CD4-positive, alpha-beta T cell treated with Interleukin-4 for 4 hours (primary cell): ENCODE data around the gene HCST.

ENCODE experiments used
- DNase-seq: peaks from one replicate; pipeline ENCODE4 v3.0.0-alpha.2; 2020

Gene HCST

DNA sequence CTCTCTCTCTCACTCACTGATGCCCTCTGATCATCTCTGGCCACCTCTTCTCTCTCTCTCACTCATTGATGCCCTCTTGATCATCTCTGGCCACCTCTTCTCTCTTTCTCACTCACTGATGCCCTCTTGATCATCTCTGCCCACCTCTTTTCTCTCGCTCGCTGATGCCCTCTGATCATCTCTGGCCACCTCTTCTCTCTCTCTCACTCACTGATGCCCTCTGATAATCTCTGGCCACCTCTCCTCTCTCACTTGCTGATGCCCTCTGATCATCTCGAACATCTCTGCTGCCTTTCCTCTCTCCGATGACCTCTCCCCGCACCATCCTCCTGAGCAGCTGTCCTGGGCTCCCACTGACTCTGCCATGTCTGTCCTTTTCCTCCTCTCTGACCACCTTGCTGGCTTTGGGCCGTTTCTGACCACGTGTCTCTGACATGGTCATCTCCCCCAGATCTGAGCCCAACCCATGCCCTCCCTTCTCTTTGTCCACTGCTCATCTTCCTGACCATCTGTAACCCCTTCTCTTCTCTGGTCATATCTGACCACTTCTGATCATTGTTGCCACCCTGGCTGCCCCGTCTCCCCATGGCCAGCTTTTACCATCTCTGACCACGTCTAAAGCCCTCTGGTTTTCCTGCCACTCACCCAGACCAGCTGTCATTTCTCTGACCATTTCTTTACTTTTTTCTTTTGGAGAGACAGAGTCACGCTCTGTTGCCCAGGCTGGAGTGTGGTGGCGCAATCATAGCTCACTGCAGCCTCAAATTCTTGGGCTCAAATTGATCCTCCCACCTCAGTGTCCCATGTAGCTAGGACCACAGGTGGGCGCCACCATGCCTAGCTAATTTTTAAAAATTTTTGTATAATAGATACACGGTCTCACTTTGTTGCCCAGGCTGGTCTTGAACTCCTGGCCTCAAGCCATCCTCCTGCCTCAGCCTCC, 36.2 kb downstream of the HCST start:
- DNase-seq, result no peak

DNA sequence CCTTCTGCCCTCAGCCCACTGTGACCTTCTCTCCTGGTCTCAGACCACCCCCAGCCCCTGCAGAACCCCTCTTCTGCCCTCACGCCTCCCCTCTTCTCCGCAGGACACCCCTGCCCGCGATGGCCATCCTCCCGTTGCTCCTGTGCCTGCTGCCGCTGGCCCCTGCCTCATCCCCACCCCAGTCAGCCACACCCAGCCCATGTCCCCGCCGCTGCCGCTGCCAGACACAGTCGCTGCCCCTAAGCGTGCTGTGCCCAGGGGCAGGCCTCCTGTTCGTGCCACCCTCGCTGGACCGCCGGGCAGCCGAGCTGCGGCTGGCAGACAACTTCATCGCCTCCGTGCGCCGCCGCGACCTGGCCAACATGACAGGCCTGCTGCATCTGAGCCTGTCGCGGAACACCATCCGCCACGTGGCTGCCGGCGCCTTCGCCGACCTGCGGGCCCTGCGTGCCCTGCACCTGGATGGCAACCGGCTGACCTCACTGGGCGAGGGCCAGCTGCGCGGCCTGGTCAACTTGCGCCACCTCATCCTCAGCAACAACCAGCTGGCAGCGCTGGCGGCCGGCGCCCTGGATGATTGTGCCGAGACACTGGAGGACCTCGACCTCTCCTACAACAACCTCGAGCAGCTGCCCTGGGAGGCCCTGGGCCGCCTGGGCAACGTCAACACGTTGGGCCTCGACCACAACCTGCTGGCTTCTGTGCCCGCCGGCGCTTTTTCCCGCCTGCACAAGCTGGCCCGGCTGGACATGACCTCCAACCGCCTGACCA, 37.2 kb downstream of the HCST start:
- no peak for DNase-seq

DNA sequence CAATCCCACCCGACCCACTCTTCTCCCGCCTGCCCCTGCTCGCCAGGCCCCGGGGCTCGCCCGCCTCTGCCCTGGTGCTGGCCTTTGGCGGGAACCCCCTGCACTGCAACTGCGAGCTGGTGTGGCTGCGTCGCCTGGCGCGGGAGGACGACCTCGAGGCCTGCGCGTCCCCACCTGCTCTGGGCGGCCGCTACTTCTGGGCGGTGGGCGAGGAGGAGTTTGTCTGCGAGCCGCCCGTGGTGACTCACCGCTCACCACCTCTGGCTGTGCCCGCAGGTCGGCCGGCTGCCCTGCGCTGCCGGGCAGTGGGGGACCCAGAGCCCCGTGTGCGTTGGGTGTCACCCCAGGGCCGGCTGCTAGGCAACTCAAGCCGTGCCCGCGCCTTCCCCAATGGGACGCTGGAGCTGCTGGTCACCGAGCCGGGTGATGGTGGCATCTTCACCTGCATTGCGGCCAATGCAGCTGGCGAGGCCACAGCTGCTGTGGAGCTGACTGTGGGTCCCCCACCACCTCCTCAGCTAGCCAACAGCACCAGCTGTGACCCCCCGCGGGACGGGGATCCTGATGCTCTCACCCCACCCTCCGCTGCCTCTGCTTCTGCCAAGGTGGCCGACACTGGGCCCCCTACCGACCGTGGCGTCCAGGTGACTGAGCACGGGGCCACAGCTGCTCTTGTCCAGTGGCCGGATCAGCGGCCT, 37.9 kb downstream of the HCST start:
- no peak for DNase-seq

DNA sequence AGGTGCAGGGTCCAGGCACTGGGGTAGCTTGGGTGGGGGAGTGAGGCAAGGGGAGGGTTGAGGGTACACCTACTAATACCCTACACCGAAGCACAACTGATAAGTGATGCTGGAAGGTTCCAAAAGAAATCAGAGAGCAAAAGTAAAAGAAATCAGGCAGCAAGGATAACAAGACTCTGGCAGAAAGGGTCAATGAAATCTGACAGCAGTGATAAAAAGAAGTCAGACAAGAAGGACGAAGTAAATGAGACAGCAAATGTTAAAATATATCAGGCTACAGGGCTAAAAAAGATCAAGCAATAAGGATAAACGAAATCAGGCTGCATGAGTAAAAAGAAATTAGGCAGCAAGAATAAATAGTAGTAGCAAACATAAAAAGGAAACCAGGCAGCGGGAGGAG, 38.5 kb downstream of the HCST start:
- DNase-seq, result no peak

DNA sequence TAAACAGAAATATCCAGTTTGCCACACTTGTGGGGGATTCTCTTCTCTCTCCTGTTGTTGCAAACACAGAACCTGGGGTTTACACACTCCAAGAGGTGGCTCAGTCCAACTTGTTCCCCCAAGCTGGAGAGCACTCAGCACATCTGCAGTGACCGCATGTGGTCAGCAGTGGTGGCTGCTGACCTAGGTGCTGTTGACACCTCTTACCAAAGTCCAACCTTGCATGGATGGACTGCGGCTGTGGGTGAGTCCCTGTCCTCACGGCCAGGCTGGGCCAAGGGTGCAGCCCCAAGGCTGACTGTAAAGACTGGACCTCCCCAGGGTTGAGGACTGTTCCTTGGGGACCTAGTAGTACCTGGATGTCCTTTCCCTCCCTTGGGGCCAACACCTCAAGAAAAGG, 39.9 kb downstream of the HCST start:
- DNase-seq, result no peak

DNA sequence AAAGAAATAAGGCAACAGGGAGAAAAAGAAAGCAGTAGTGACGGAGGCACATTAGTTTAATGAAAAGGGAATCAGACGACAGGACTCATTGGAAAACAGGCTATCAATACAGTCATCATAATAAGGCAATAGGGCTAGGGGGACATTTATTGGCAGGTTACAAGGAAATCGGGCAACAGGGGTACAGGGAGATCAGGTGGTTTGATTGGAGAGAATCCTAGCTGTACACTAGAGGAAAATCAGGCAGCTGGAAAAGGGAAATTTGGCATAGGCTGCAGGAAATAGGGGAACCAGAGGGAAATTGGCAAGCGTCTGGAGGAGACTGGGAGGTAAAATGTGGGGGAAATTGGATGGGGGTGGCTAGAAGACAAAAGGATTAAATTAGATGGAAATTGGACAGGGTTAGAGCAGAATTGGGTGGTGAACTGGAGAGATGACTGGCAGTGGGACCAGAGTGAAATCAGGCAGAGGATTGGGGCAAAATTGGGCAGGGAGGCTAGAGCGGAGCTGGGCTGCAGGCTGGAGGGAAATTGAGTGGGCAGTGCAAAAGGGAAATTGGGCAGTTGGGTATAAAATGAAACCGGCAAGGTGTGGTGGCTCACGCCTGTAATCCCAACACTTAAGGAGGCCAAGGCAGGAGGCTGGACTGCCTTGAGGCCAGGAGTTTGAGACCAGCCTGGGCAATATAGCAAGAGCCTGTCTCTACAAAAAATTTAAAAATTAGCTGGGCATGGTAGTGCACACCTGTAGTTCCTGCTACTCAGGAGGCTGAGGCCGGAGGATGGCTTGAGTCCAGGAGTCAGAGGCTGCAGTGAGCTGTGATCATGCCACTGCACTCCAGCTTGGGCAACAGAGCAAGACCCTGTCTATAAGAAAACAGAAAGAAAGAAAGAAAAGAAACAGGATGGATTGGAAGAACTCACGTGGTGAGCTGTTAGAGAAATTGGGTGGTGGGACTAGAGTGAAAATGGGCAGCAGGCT, 41.3 kb downstream of the HCST start:
- no peak for DNase-seq

DNA sequence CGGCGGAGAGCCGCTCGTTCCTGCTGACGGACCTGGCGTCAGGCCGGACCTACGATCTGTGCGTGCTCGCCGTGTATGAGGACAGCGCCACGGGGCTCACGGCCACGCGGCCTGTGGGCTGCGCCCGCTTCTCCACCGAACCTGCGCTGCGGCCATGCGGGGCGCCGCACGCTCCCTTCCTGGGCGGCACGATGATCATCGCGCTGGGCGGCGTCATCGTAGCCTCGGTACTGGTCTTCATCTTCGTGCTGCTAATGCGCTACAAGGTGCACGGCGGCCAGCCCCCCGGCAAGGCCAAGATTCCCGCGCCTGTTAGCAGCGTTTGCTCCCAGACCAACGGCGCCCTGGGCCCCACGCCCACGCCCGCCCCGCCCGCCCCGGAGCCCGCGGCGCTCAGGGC, 42.2 kb downstream of the HCST start:
- DNase-seq, result no peak

DNA sequence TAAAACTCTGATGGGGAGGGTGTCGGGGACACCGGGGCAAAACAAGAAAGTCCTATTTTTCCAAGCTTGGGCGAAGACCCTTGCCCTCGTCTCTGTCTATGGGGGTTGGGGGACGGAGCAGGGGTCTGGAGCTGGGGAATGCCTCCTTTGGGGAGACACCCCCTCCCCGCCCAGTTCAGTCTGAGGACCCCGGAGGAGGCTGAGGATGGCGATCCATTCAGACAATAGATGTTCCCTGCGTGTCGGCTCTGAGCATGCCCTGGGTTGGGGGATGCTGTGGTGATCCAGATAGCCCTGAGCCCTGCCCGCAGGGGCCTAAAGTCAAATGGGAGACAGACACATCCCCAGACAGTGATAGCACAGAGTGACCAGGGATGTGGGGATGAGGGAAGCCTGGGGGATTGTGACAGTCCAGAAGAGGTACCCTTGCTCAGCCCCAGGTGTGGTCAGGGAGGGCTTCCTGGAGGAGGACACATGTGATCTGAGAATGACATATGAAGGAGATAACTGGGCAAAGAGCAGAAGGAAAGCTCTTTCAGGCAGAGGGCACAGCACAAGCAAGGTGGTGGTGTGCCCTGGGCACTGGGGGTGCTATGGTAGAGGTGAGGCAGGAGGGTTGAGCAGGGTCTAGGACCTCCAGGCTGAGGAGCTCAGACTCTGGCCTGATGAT, 42.9 kb downstream of the HCST start:
- DNase-seq, result no peak

DNA sequence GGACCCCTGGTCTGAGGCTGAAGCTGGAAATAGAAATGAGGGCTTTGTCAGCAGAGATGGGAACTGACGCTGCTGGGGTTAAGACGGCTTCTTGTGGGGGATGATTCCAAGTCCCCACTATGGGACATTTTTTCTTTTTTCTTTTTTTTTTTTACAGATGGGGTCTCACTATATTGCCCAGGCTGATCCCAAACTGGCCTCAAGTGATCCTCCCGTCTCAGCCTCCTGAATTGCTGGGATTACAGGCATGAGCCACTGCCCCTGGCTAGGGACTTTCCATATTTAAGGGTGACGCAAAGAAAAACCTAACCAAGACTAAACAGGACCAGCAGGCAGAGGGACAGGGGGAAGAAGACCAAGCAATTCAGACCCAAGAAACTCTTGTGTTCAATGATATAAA, 43.9 kb downstream of the HCST start:
- DNase-seq, result no peak

DNA sequence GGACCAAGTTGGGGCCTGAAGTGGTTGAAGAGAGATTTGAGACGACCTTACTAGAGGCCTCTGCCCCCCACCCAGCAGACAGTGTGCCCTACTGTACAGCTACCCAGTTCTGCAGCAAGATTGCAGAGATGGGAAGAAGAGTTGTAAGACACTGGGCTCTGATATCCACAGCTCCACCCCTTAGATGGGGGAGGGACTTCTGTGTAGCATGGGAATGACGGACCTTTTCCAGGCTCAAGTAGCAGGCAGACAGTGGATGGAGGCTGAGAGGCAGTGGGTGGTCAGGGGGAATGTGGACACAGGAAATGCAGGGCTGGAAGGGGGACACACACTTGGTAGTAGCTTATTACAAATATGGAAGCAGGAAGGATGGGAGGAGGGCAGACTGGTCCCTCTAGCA, 46.8 kb downstream of the HCST start:
- DNase-seq, result no peak
